Measurements from ENCODE around the gene ZNF853.

- TF ChIP-seq CTCF (IDR thresholded peaks at IDR 0.05; ENCODE audit: low read depth, low read length) (no peak), POLR2A (IDR thresholded peaks at IDR 0.05; ENCODE audit: extremely low read depth, insufficient read length) (no peak), MAX (IDR thresholded peaks at IDR 0.05; ENCODE audit: low read depth, low read length) (no peak), MYC (IDR thresholded peaks at IDR 0.05; ENCODE audit: low read depth, low read length) (no peak)
Measured at GRCh38 chr7:6619961-6620360, 4.6 kb downstream of the ZNF853 start.
